Suppressor macrophage treated with lipopolysaccharide for 1 hour (primary cell): ENCODE measurements around the gene B3GALNT2.

Experiments used
- DNase-seq, 3 donors: peaks; one replicate each; pipeline ENCODE4 v3.0.0-alpha.2; 2020 to 2022

Gene B3GALNT2

GRCh38 chr1:235408503-235408960 lies 95.7 kb downstream of the B3GALNT2 start:
- DNase-seq: no peak

DNA sequence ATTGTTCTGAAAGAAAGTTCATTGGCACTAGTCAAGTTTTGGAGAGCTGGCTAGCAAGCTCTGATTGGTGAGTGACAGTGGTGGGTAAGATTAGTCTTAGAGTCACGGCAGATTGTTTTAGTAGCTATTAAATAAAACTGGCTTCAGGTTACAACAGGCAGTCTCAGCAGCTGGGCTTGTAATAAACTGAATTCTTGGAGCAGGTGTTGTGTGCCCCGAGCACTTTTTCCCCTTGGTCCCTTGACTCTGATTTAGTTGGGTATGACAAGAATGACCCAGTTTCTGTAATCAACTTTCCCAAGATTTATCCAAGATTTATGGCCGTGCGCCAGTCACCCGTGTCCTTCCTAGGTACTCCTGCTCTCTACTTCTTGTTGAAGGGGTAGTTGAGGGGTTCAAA lies 96.8 kb downstream of the B3GALNT2 start:
- no peak for DNase-seq

DNA sequence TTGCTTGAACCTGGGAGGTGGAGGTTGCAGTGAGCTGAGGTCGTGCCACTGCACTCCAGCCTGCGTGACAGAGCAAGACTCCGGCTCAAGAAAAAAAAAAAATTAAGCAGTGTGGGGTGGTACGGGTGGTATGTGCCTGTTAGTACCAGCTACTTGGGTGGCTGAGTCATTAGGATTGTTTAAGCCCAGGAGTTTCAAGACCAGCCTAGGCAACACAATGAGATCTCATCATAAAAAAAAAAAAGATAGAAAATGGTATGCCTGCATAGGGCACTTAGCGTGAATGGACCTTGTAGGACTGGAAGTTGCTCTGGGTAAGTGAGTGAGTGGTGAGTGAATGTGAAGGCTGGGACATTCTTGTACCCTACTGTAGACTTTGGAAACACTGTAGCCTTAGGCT lies 100.1 kb downstream of the B3GALNT2 start:
- DNase-seq: no peak

GRCh38 chr1:235403593-235403992 lies 100.7 kb downstream of the B3GALNT2 start:
- DNase-seq: no peak

GRCh38 chr1:235402457-235403200 lies 101.6 kb downstream of the B3GALNT2 start:
- DNase-seq: no peak

GRCh38 chr1:235401251-235401650 lies 103.0 kb downstream of the B3GALNT2 start:
- DNase-seq: no peak
